HepG2 (cell line): ENCODE measurements around the gene MAP2K2. TPM values are rescaled to one million over a fixed set of nuclear protein-coding genes. Genes with fewer than 3 reads are reported as not detected.

Source experiments
- ARID2 ChIP-seq: sonication (generic); formaldehyde crosslinking; IDR thresholded peaks from 2 replicates; pipeline ENCODE4 v1.8.1; 2022; ENCODE audit warnings: mild to moderate bottlenecking, missing genetic modification reagents, borderline replicate concordance
- CREM ChIP-seq, 2 experiments: sonication (generic) in 1 of 2; formaldehyde crosslinking in 1 of 2; IDR thresholded peaks; 2 replicates each; pipeline versions ENCODE4 v1.4.0 to v1.6.1; 2016 to 2020; ENCODE audit warnings: antibody characterized with exemption in 1 of 2, mild to moderate bottlenecking in 1 of 2, missing genetic modification reagents in 1 of 2
- FOSL1 ChIP-seq: sonication (generic); formaldehyde crosslinking; IDR thresholded peaks from 2 replicates; pipeline ENCODE4 v1.9.0; 2021; ENCODE audit warnings: missing genetic modification reagents, borderline replicate concordance
- FOXM1 ChIP-seq: sonication (generic); formaldehyde crosslinking; IDR thresholded peaks from 2 replicates; pipeline ENCODE4 v1.5.0; 2020; ENCODE audit warnings: missing genetic modification reagents
- HOXA5 ChIP-seq: sonication (generic); formaldehyde crosslinking; IDR thresholded peaks from 2 replicates; pipeline ENCODE4 v1.4.0; 2020; ENCODE audit warnings: missing genetic modification reagents
- NCOA5 ChIP-seq: sonication (generic); formaldehyde crosslinking; IDR thresholded peaks from 2 replicates; pipeline ENCODE4 v1.4.0; 2020; ENCODE audit warnings: missing genetic modification reagents
- NR2F2 ChIP-seq: IDR thresholded peaks from 2 replicates; pipeline ENCODE4 v1.6.1; 2012; ENCODE audit warnings: low read depth, inconsistent platforms, borderline replicate concordance
- PRMT3 ChIP-seq: sonication (generic); formaldehyde crosslinking; IDR thresholded peaks from 2 replicates; pipeline ENCODE4 v1.8.1; 2022; ENCODE audit warnings: low read depth, mild to moderate bottlenecking, moderate library complexity, missing genetic modification reagents, borderline replicate concordance
- RBM39 ChIP-seq: fragments of 200-400 bp; formaldehyde crosslinking; IDR thresholded peaks from one replicate; pipeline ENCODE4 v1.6.1; 2018; ENCODE audit warnings: antibody characterized with exemption, mild to moderate bottlenecking, low read depth, low read length; ENCODE audit not compliant: poor library complexity, severe bottlenecking
- RELA ChIP-seq: sonication (generic); formaldehyde crosslinking; IDR thresholded peaks from 2 replicates; pipeline ENCODE4 v1.4.0; 2020; ENCODE audit warnings: missing genetic modification reagents
- RFXAP ChIP-seq: sonication (generic); formaldehyde crosslinking; IDR thresholded peaks from 2 replicates; pipeline ENCODE4 v1.4.0; 2020; ENCODE audit warnings: missing genetic modification reagents, borderline replicate concordance
- WIZ ChIP-seq: sonication (generic); formaldehyde crosslinking; IDR thresholded peaks from 2 replicates; pipeline ENCODE4 v1.5.1; 2020; ENCODE audit warnings: mild to moderate bottlenecking, missing genetic modification reagents
- ZNF776 ChIP-seq: sonication (generic); formaldehyde crosslinking; IDR thresholded peaks from 2 replicates; pipeline ENCODE4 v1.4.0; 2020; ENCODE audit warnings: mild to moderate bottlenecking, missing genetic modification reagents
- polyA plus RNA-seq, 8 experiments: library from polyadenylated mRNA; depleted of rRNA in 3 of 8; stranded (reverse) in 7 of 8; unstranded in 1 of 8; fragments of >200 nt; fragmentation: Illumina TruSeq in 4 of 8; extraction: Trizol in 4 of 8; gene quantifications; 2 replicates each; pipeline versions ENCODE4 v1.2.1 to v1.2.3, GENCODE V29; 2011 to 2016; ENCODE audit warnings: low read depth in 4 of 8, missing spikeins in 1 of 8, mixed read lengths in 1 of 8; ENCODE audit not compliant: insufficient read depth in 1 of 8
- total RNA-seq, 5 experiments: library from RNA; depleted of rRNA; stranded (reverse); fragments of >200 nt; fragmentation: Illumina TruSeq; extraction: Trizol; gene quantifications; 2 replicates each; pipeline ENCODE4 v1.2.3, GENCODE V29; 2016; ENCODE audit warnings: low read depth in 1 of 5
- TF ChIP-seq, protein P1 (sequence below): sonication (generic); formaldehyde crosslinking; IDR thresholded peaks from 2 replicates; pipeline ENCODE4 v1.5.0; 2020; ENCODE audit warnings: mild to moderate bottlenecking, low read depth, missing genetic modification reagents, borderline replicate concordance
- TF ChIP-seq, protein P2 (sequence below): sonication (generic); formaldehyde crosslinking; conservative IDR thresholded peaks from 2 replicates; pipeline ENCODE4 v1.8.0; 2022; ENCODE audit warnings: low read depth, missing genetic modification reagents
- TF ChIP-seq, protein P3 (sequence below): sonication (generic); formaldehyde crosslinking; IDR thresholded peaks from 2 replicates; pipeline ENCODE4 v1.5.1; 2020; ENCODE audit warnings: mild to moderate bottlenecking, missing genetic modification reagents, borderline replicate concordance
- TF ChIP-seq, protein P4 (sequence below): sonication (generic); formaldehyde crosslinking; IDR thresholded peaks from 2 replicates; pipeline ENCODE4 v1.4.0; 2020; ENCODE audit warnings: missing genetic modification reagents, mild to moderate bottlenecking, borderline replicate concordance

The MAP2K2 gene
- total and polyA plus RNA-seq, 2 of the 13 experiments (the other 11 are each of a cell fraction or from before 2014, with no cell fraction given): 70.3 to 80.9 TPM

DNA sequence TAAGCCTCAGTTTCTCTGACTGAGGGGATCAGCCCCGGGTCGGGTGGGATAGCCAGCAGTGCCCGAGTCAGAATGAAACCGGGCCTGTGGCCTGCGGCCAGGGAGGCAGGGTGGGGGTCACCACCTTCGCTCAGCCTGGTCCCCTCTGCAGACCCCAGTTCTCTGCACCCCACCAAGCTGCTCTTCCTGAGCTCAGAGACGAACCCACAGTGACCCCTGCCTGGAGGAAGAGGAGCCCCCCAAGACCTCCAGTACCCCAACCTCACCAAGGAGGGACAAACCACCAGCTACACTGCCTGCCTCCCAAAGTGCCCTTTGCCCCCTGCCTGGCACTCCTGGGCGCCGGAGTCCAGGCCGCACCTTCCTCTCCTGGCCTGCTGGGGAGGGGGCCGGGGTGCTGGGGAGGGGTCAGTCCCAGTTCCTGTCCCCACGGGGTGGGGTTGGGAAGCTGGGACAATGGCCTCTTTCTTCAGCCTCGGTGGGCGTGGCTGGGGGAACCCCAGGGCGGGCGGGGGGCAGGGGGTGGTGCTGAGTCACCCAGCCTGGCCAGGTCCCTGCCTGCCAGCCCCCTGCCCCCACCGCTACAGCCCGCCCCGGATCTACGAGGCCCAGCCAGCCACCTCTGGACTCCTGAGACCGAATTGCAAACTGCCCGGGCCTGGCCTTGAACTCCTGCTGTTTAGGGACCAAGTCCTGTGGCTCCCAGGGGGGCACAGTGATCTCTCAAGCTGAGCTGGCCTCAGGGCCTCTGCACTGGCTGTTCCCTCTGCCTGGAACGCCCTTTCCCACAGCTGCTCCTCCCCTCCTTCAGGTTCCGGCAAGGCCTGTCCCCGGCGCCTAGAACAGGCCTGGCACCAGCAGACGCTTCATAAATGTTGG lies 71.6 kb downstream of the MAP2K2 start (continued):
- TF ChIP-seq PRMT3 (no peak), ARID2 (no peak), NCOA5 (CRISPR knock-in tag) (0 out of 2 replicates have a peak, but pooled peaks have one; percentile 78), FOXM1 (CRISPR knock-in tag) (no peak), ZNF776 (CRISPR knock-in tag) (no peak), RELA (peak; percentile 63; the same call in 1 of the 2 replicates), WIZ (CRISPR knock-in tag) (no peak), CREM (IDR thresholded peaks at IDR 0.05) (peak; percentile 74), CREM (CRISPR knock-in tag; IDR thresholded peaks at IDR 0.05) (no peak), RFXAP (CRISPR knock-in tag) (peak; percentile 71), RBM39 (no peak), HOXA5 (peak; percentile 45; the same call in 1 of the 2 replicates), NR2F2 (peak; percentile 69; the same call in 1 of the 2 replicates), FOSL1 (CRISPR knock-in tag) (0 out of 2 replicates have a peak, but pooled peaks have one; percentile 61)
- TF ChIP-seq, protein P1, sequence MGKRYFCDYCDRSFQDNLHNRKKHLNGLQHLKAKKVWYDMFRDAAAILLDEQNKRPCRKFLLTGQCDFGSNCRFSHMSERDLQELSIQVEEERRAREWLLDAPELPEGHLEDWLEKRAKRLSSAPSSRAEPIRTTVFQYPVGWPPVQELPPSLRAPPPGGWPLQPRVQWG (CRISPR knock-in tag): no peak
- TF ChIP-seq, protein P2, sequence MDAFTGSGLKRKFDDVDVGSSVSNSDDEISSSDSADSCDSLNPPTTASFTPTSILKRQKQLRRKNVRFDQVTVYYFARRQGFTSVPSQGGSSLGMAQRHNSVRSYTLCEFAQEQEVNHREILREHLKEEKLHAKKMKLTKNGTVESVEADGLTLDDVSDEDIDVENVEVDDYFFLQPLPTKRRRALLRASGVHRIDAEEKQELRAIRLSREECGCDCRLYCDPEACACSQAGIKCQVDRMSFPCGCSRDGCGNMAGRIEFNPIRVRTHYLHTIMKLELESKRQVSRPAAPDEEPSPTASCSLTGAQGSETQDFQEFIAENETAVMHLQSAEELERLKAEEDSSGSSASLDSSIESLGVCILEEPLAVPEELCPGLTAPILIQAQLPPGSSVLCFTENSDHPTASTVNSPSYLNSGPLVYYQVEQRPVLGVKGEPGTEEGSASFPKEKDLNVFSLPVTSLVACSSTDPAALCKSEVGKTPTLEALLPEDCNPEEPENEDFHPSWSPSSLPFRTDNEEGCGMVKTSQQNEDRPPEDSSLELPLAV: no peak
- TF ChIP-seq, protein P3, sequence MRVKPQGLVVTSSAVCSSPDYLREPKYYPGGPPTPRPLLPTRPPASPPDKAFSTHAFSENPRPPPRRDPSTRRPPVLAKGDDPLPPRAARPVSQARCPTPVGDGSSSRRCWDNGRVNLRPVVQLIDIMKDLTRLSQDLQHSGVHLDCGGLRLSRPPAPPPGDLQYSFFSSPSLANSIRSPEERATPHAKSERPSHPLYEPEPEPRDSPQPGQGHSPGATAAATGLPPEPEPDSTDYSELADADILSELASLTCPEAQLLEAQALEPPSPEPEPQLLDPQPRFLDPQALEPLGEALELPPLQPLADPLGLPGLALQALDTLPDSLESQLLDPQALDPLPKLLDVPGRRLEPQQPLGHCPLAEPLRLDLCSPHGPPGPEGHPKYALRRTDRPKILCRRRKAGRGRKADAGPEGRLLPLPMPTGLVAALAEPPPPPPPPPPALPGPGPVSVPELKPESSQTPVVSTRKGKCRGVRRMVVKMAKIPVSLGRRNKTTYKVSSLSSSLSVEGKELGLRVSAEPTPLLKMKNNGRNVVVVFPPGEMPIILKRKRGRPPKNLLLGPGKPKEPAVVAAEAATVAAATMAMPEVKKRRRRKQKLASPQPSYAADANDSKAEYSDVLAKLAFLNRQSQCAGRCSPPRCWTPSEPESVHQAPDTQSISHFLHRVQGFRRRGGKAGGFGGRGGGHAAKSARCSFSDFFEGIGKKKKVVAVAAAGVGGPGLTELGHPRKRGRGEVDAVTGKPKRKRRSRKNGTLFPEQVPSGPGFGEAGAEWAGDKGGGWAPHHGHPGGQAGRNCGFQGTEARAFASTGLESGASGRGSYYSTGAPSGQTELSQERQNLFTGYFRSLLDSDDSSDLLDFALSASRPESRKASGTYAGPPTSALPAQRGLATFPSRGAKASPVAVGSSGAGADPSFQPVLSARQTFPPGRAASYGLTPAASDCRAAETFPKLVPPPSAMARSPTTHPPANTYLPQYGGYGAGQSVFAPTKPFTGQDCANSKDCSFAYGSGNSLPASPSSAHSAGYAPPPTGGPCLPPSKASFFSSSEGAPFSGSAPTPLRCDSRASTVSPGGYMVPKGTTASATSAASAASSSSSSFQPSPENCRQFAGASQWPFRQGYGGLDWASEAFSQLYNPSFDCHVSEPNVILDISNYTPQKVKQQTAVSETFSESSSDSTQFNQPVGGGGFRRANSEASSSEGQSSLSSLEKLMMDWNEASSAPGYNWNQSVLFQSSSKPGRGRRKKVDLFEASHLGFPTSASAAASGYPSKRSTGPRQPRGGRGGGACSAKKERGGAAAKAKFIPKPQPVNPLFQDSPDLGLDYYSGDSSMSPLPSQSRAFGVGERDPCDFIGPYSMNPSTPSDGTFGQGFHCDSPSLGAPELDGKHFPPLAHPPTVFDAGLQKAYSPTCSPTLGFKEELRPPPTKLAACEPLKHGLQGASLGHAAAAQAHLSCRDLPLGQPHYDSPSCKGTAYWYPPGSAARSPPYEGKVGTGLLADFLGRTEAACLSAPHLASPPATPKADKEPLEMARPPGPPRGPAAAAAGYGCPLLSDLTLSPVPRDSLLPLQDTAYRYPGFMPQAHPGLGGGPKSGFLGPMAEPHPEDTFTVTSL (CRISPR knock-in tag): peak; percentile 76; the same call in 1 of the 2 replicates
- TF ChIP-seq, protein P4, sequence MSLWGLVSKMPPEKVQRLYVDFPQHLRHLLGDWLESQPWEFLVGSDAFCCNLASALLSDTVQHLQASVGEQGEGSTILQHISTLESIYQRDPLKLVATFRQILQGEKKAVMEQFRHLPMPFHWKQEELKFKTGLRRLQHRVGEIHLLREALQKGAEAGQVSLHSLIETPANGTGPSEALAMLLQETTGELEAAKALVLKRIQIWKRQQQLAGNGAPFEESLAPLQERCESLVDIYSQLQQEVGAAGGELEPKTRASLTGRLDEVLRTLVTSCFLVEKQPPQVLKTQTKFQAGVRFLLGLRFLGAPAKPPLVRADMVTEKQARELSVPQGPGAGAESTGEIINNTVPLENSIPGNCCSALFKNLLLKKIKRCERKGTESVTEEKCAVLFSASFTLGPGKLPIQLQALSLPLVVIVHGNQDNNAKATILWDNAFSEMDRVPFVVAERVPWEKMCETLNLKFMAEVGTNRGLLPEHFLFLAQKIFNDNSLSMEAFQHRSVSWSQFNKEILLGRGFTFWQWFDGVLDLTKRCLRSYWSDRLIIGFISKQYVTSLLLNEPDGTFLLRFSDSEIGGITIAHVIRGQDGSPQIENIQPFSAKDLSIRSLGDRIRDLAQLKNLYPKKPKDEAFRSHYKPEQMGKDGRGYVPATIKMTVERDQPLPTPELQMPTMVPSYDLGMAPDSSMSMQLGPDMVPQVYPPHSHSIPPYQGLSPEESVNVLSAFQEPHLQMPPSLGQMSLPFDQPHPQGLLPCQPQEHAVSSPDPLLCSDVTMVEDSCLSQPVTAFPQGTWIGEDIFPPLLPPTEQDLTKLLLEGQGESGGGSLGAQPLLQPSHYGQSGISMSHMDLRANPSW (CRISPR knock-in tag): no peak; the same call in 1 of the 2 replicates
